Endothelial cell of umbilical vein (primary cell): ENCODE results near the gene HTR7. TPM values are rescaled to one million over a fixed set of nuclear protein-coding genes. Genes with fewer than 3 reads are reported as not detected.

ENCODE experiments used
- BruUV-seq: library from RNA; stranded (reverse); fragments of 400-500 nt; replicated peaks from 2 replicates; lab custom pipeline; 2021; lab: Mats Ljungman, UMichigan
- CTCF ChIA-PET: fragments of 300-600, 350-600 bp; sonication (Branson Sonifier 250); formaldehyde crosslinking; loops from one replicate; lab custom pipeline; 2021; ENCODE audit warnings: antibody characterized with exemption, inconsistent platforms; lab: Charles Lee
- POLR2A ChIA-PET: fragments of 300-600, 350-600 bp; sonication (Branson Sonifier 250); formaldehyde crosslinking; loops from one replicate; lab custom pipeline; 2021; ENCODE audit warnings: antibody characterized with exemption, inconsistent platforms; lab: Charles Lee
- DNase-seq: peaks from one replicate; pipeline ENCODE4 v3.0.0-alpha.2; 2011; ENCODE audit warnings: low read depth, low spot score
- FAIRE-seq: peaks from 2 replicates; lab custom pipeline; 2011; peaks lifted over from hg19 to GRCh38; lab: Jason Lieb, UNC
- H2AFZ ChIP-seq: 2 replicates; pipeline ENCODE4 v1.6.0; 2012; ENCODE audit warnings: low read depth, low read length, control low read depth, inconsistent platforms
- H3K27ac ChIP-seq: 2 replicates; pipeline ENCODE4 v1.5.1; 2011; ENCODE audit warnings: low read depth, mild to moderate bottlenecking, control low read depth, low read length, moderate library complexity; ENCODE audit not compliant: insufficient read depth
- H3K27me3 ChIP-seq, 2 experiments: 2 replicates each; pipeline versions ENCODE4 v1.6.0 to v1.6.1; 2011; ENCODE audit warnings: low read length in 2 of 2, mixed read lengths in 1 of 2; ENCODE audit not compliant: control insufficient read depth in 2 of 2, insufficient read depth in 2 of 2
- H3K36me3 ChIP-seq, 2 experiments: 2 replicates in 1 of 2; 3 replicates in 1 of 2; pipeline ENCODE4 v1.5.1; 2011; ENCODE audit warnings: low read length in 2 of 2, mild to moderate bottlenecking in 1 of 2, moderate library complexity in 1 of 2; ENCODE audit not compliant: control insufficient read depth in 2 of 2, insufficient read depth in 2 of 2; ENCODE audit errors: extremely low read depth in 1 of 2
- H3K4me1 ChIP-seq: 3 replicates; pipeline ENCODE4 v1.5.1; 2011; ENCODE audit warnings: mild to moderate bottlenecking, low read length; ENCODE audit not compliant: control insufficient read depth, insufficient read depth; ENCODE audit errors: extremely low read depth
- H3K4me2 ChIP-seq: 2 replicates; pipeline ENCODE4 v1.6.1; 2011; ENCODE audit warnings: low read length, control low read depth, mixed read lengths; ENCODE audit not compliant: insufficient read depth
- H3K4me3 ChIP-seq, 3 experiments: fragments of 200-600 bp in 1 of 3; sonication (generic), shearing (Covaris generic) in 1 of 3; replicated peaks in 1 of 3; 2 replicates each; pipeline ENCODE4 v1.5.1; 2011 to 2016; ENCODE audit warnings: control low read depth in 3 of 3, low read length in 3 of 3, mild to moderate bottlenecking in 2 of 3, inconsistent platforms in 1 of 3, low read depth in 1 of 3, moderate library complexity in 1 of 3; ENCODE audit not compliant: insufficient read depth in 1 of 3
- H3K79me2 ChIP-seq: 2 replicates; pipeline ENCODE4 v1.6.0; 2012; ENCODE audit warnings: low read length, inconsistent platforms; ENCODE audit not compliant: control insufficient read depth, insufficient read depth
- H3K9ac ChIP-seq: replicated peaks from 2 replicates; pipeline ENCODE3; 2011; ENCODE audit warnings: low read length, control low read depth; ENCODE audit not compliant: insufficient read depth; ENCODE audit errors: extremely low read depth
- H3K9me1 ChIP-seq: replicated peaks from 3 replicates; pipeline ENCODE4 v1.6.0; 2011; ENCODE audit warnings: mild to moderate bottlenecking, low read length; ENCODE audit not compliant: control insufficient read depth, insufficient read depth; ENCODE audit errors: extremely low read depth
- H3K9me3 ChIP-seq: replicated peaks from 2 replicates; pipeline ENCODE4 v1.5.1; 2012; ENCODE audit warnings: low read length, inconsistent platforms; ENCODE audit not compliant: control insufficient read depth, insufficient read depth
- H4K20me1 ChIP-seq: replicated peaks from 2 replicates; pipeline ENCODE3; 2011; ENCODE audit warnings: mild to moderate bottlenecking, low read length; ENCODE audit not compliant: control insufficient read depth, insufficient read depth; ENCODE audit errors: extremely low read depth
- CTCF ChIP-seq, 2 donors: IDR thresholded peaks; 1 replicate in 1 of 2; 2 replicates in 1 of 2; pipeline ENCODE4 v1.5.1; 2011; ENCODE audit warnings: low read length in 2 of 2, mild to moderate bottlenecking in 2 of 2, moderate library complexity in 2 of 2, control low read depth in 1 of 2, inconsistent platforms in 1 of 2, low read depth in 1 of 2; ENCODE audit not compliant: insufficient read depth in 1 of 2; ENCODE audit errors: extremely low read depth in 1 of 2
- FOS ChIP-seq: IDR thresholded peaks from 2 replicates; pipeline ENCODE4 v1.6.1; 2011; ENCODE audit warnings: mild to moderate bottlenecking, low read length, moderate library complexity, borderline replicate concordance; ENCODE audit not compliant: insufficient read depth
- GATA2 ChIP-seq: IDR thresholded peaks from 2 replicates; pipeline ENCODE4 v1.7.0; 2011; ENCODE audit warnings: low read depth, mild to moderate bottlenecking, moderate library complexity, mixed read lengths, low read length; ENCODE audit not compliant: insufficient read length, insufficient read depth
- MYC ChIP-seq: IDR thresholded peaks from one replicate; pipeline ENCODE4 v1.6.1; 2011; ENCODE audit warnings: mild to moderate bottlenecking, low read depth, low read length
- POLR2A ChIP-seq: IDR thresholded peaks from 2 replicates; pipeline ENCODE4 v1.6.1; 2012; ENCODE audit warnings: low read depth, mild to moderate bottlenecking, control low read depth, low read length
- POLR2AphosphoS5 ChIP-seq: IDR thresholded peaks from 2 replicates; pipeline ENCODE4 v1.6.1; 2012; ENCODE audit warnings: low read depth, mild to moderate bottlenecking, control low read depth, low read length, moderate library complexity; ENCODE audit not compliant: insufficient read depth
- dilution Hi-C: fragments of 300-500 bp; cut with MboI; formaldehyde crosslinking; loops from one replicate; pipeline ENCODE4 v1.15.0; 2019; ENCODE audit warnings: low sequenced_read_pairs; ENCODE audit not compliant: extremely low pct_ligation_motif_present
- intact Hi-C: fragments of 100-400 bp; cut with micrococcal nuclease; formaldehyde crosslinking; loops from one replicate; pipeline ENCODE4 v1.10.0; 2022
- polyA plus RNA-seq, 4 experiments: library from polyadenylated mRNA; depleted of rRNA in 3 of 4; stranded (reverse) in 3 of 4; unstranded in 1 of 4; fragments of >200 nt; gene quantifications; 2 replicates each; pipeline versions ENCODE4 v1.2.1 to v1.2.3, GENCODE V29; 2011 to 2012; ENCODE audit warnings: missing spikeins in 1 of 4
- total RNA-seq: library from RNA; stranded (reverse); gene quantifications from 2 replicates; pipeline ENCODE4 v1.2.3, GENCODE V29; 2021
- TF ChIP-seq, protein P1 (sequence below): IDR thresholded peaks from 2 replicates; pipeline ENCODE4 v1.6.1; 2011; ENCODE audit not compliant: insufficient read depth, insufficient read length

HTR7 gene
- total and polyA plus RNA-seq, 2 donors (not counting 3 experiments of a cell fraction or from before 2014, with no cell fraction given): 0.01 to 0.22 TPM

DNA sequence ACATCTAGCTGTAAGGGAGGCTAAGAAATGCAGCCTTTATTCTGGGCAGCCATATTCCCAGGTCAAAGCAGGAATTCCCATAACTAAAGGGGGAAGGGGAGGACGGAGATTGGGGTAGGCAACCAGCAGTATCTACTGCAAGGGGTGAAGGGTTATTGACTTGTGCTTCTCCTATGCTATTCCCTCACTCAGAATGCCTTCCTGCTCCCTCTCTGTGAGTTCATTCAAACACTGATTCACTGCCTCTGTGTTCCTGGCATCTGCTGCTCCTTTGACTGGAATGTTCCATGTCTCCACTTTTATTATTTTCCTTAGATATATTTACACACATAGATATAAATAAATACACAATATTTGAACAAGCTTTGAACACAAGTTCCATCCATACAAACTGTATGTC, 11.1 kb downstream of the HTR7 start:
- H3K4me2 ChIP-seq: no peak overlapping the region
- H3K4me1 ChIP-seq: no peaks in the 10 kb centered on the region
- TF ChIP-seq FOS (no peak), CTCF (IDR thresholded peaks at IDR 0.05; ENCODE audit: extremely low read depth in 1 of 2, insufficient read depth in 1 of 2, low read depth in 1 of 2, low read length in 2 of 2) (no peak), MYC (no peak), GATA2 (no peak), POLR2A (no peak), POLR2AphosphoS5 (no peak)
- TF ChIP-seq, protein P1, sequence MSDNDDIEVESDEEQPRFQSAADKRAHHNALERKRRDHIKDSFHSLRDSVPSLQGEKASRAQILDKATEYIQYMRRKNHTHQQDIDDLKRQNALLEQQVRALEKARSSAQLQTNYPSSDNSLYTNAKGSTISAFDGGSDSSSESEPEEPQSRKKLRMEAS: no peak
- intact Hi-C loops (no loop called here), dilution Hi-C loops (no loop called here)
- no peaks in the 10 kb centered on the region for H3K9me1 ChIP-seq
- CTCF ChIA-PET: interaction anchor here (1.1 to 2.0 kb wide), 2 partner anchors 16 to 59 kb away, joined by 4 to 5 read pairs; no protein-coding TSS in a partner anchor
- H3K9me3 ChIP-seq: no peaks in the 10 kb centered on the region
- no TSS peak for BruUV-seq
- H2AFZ ChIP-seq: no peak overlapping the region
- no peak overlapping the region for H3K9ac ChIP-seq
- no peak overlapping the region for H3K4me3 ChIP-seq
- H4K20me1 ChIP-seq: no peaks in the 10 kb centered on the region
- FAIRE-seq (no peak), DNase-seq (no peak)
- no peaks in the 10 kb centered on the region for H3K36me3 ChIP-seq
- POLR2A ChIA-PET: no interaction called here
- no peaks in the 10 kb centered on the region for H3K79me2 ChIP-seq
- H3K27ac ChIP-seq: no peak overlapping the region
- peaks cover 0 to 4% of the 10 kb centered on the region in 2 experiments for H3K27me3 ChIP-seq
